DOHH2 (cell line): ENCODE data around the gene TEX14.

Experiments used
- H3F3A ChIP-seq: fragments of 200-600 bp; sonication (generic), shearing (Covaris generic); 2 replicates; pipeline ENCODE4 v1.6.0; 2016; ENCODE audit warnings: antibody characterized with exemption, mild to moderate bottlenecking; ENCODE audit not compliant: control insufficient read depth, insufficient read depth
- H3K27ac ChIP-seq: fragments of 200-600 bp; sonication (generic); 2 replicates; pipeline ENCODE4 v1.5.1; 2014; ENCODE audit warnings: low read depth, mild to moderate bottlenecking, low read length, moderate library complexity
- H3K27me3 ChIP-seq: fragments of 200-600 bp; sonication (generic); 2 replicates; pipeline ENCODE4 v1.6.1; 2014; ENCODE audit warnings: mild to moderate bottlenecking, low read length, mixed read lengths; ENCODE audit not compliant: control insufficient read depth
- H3K36me3 ChIP-seq: fragments of 200-600 bp; sonication (generic); 2 replicates; pipeline ENCODE4 v1.6.1; 2014; ENCODE audit warnings: mild to moderate bottlenecking, low read length, moderate library complexity, mixed read lengths; ENCODE audit not compliant: control insufficient read depth
- H3K4me1 ChIP-seq: fragments of 200-600 bp; sonication (generic); 2 replicates; pipeline ENCODE4 v1.6.1; 2014; ENCODE audit warnings: mild to moderate bottlenecking, low read length, mixed read lengths; ENCODE audit not compliant: control insufficient read depth
- H3K4me2 ChIP-seq: fragments of 200-600 bp; sonication (generic); 2 replicates; pipeline ENCODE4 v1.6.0; 2014; ENCODE audit warnings: mild to moderate bottlenecking, low read length, moderate library complexity
- H3K4me3 ChIP-seq: fragments of 200-600 bp; sonication (generic); 2 replicates; pipeline ENCODE4 v1.5.1; 2014; ENCODE audit warnings: mild to moderate bottlenecking, low read length, mixed read lengths
- H3K79me2 ChIP-seq: fragments of 200-600 bp; sonication (generic); 2 replicates; pipeline ENCODE4 v1.6.1; 2014; ENCODE audit warnings: mild to moderate bottlenecking, low read length, mixed read lengths; ENCODE audit not compliant: control insufficient read depth
- H3K9me2 ChIP-seq: fragments of 200-600 bp; sonication (generic); replicated peaks from 2 replicates; pipeline ENCODE4 v1.6.1; 2014; ENCODE audit warnings: mild to moderate bottlenecking, low read length, mixed read lengths; ENCODE audit not compliant: control insufficient read depth
- H3K9me3 ChIP-seq: fragments of 200-600 bp; sonication (generic); 2 replicates; pipeline ENCODE4 v1.6.1; 2014; ENCODE audit warnings: antibody characterized with exemption, low read length, mixed read lengths; ENCODE audit not compliant: control insufficient read depth, insufficient read depth
- H4K20me1 ChIP-seq: fragments of 200-600 bp; sonication (generic); 2 replicates; pipeline ENCODE4 v1.6.0; 2014; ENCODE audit warnings: low read depth, mild to moderate bottlenecking, antibody characterized with exemption, low read length, moderate library complexity; ENCODE audit not compliant: control insufficient read depth, insufficient read depth
- EZH2phosphoT487 ChIP-seq: fragments of 200-600 bp; sonication (generic); IDR thresholded peaks from 2 replicates; pipeline ENCODE4 v1.6.1; 2017; ENCODE audit warnings: borderline replicate concordance, mild to moderate bottlenecking, antibody characterized with exemption, low read length, moderate library complexity, mixed read lengths
- TF ChIP-seq, protein P1 (sequence below): fragments of 200-600 bp; sonication (generic); IDR thresholded peaks from one replicate; pipeline ENCODE4 v1.5.1; 2014; ENCODE audit warnings: antibody characterized with exemption, mild to moderate bottlenecking, low read depth, low read length; ENCODE audit not compliant: poor library complexity, severe bottlenecking

The TEX14 gene

DNA sequence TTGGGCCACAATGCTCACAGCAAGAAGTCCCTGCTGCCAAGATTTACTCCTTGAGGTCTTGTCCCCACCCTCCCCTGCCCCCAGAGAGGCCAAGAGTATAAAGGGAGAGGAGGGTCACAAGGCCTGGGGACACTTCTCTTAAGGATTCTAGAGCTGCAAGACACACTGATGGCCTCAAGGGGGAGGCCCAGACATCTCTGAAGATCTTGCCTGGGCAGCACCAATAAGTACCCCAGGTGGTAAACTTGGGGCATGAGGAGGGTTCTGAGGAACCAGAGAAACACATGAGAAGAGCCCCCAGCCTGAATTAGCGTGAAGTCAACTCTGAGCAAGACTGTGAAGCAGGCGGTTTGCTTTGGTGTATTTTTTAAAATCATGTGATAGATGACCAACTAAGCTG is 150.6 kb downstream of the TEX14 start:
- Histone ChIP-seq H3K9me2 (no peaks in the 10 kb centered on the region), H3K36me3 (no peaks in the 10 kb centered on the region), H3F3A (no peaks in the 10 kb centered on the region), H3K79me2 (no peaks in the 10 kb centered on the region), H3K27me3 (peaks cover 6% of the 10 kb centered on the region; the same call in 1 of the 2 replicates), H3K27ac (no peak overlapping the region), H3K4me1 (no peaks in the 10 kb centered on the region), H3K4me2 (no peak overlapping the region), H3K4me3 (no peak overlapping the region), H3K9me3 (no peaks in the 10 kb centered on the region), H4K20me1 (no peaks in the 10 kb centered on the region)
- no peak for TF ChIP-seq EZH2phosphoT487
- TF ChIP-seq, protein P1, sequence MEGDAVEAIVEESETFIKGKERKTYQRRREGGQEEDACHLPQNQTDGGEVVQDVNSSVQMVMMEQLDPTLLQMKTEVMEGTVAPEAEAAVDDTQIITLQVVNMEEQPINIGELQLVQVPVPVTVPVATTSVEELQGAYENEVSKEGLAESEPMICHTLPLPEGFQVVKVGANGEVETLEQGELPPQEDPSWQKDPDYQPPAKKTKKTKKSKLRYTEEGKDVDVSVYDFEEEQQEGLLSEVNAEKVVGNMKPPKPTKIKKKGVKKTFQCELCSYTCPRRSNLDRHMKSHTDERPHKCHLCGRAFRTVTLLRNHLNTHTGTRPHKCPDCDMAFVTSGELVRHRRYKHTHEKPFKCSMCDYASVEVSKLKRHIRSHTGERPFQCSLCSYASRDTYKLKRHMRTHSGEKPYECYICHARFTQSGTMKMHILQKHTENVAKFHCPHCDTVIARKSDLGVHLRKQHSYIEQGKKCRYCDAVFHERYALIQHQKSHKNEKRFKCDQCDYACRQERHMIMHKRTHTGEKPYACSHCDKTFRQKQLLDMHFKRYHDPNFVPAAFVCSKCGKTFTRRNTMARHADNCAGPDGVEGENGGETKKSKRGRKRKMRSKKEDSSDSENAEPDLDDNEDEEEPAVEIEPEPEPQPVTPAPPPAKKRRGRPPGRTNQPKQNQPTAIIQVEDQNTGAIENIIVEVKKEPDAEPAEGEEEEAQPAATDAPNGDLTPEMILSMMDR: peak; percentile 55

DNA sequence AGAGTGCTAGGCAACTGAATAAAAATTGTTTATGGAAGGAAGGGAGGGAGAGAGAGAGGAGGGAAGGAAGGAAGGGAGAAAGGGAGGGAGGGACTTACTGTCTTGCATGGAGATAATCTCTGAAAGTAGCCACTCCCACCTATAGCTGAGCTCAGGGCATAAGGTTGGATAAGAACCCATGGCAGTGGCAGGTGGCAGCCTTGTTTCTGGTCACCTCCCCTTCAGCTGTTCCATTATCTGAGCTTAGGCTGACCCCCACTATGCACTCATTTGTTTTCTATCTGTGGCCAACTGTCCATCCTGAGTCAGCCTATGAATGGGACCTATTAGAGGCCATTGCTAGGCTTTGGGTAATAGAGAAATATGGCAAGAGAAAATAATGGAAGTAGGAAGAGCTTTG is 152.1 kb downstream of the TEX14 start:
- no peak overlapping the region for H3K27ac ChIP-seq
- H4K20me1 ChIP-seq: no peaks in the 10 kb centered on the region
- no peak overlapping the region for H3K4me2 ChIP-seq
- no peaks in the 10 kb centered on the region for H3K9me3 ChIP-seq
- no peaks in the 10 kb centered on the region for H3K9me2 ChIP-seq
- no peaks in the 10 kb centered on the region for H3K36me3 ChIP-seq
- H3K4me1 ChIP-seq: no peaks in the 10 kb centered on the region
- no peaks in the 10 kb centered on the region for H3F3A ChIP-seq
- peaks cover 10% of the 10 kb centered on the region; the same call in 1 of the 2 replicates for H3K27me3 ChIP-seq
- no peaks in the 10 kb centered on the region for H3K79me2 ChIP-seq
- no peak overlapping the region for H3K4me3 ChIP-seq
- no peak for TF ChIP-seq EZH2phosphoT487
- TF ChIP-seq, protein P1: no peak

DNA sequence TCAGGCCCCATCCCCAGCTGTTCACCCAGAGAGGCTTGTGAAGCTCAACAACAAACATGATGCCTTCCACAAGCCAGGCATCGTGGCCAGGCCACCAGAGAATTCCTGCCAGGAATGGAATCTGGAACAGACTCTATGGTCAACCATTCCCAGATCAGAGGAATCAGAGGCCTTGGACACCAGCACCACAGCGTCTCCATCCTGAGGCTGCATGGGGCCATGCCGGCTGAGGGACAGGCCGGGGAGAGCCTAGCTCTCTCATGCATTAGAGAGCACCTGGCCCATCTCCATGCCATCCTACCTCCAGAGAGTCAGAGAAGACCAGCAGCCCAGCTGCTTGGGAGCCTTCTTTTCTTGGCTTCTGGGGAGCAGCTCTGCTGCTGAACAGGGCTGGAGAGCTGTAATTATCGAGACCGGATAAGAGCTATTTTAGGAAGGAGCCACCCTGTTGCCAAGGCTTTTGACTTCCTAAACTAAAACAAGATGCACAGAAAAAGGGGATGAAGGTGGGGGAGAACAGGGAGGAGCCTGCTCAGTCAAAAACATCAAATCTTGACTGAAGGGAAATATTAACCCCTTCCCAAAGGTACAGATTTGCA is 152.9 kb downstream of the TEX14 start:
- TF ChIP-seq EZH2phosphoT487: no peak
- TF ChIP-seq, protein P1: no peak
- Histone ChIP-seq H3K4me1 (no peaks in the 10 kb centered on the region), H3F3A (no peaks in the 10 kb centered on the region), H3K4me3 (no peak overlapping the region), H3K4me2 (no peak overlapping the region), H3K27ac (no peak overlapping the region), H3K79me2 (no peaks in the 10 kb centered on the region), H3K9me2 (no peaks in the 10 kb centered on the region), H3K36me3 (no peaks in the 10 kb centered on the region), H3K27me3 (peaks cover 10% of the 10 kb centered on the region; the same call in 1 of the 2 replicates), H3K9me3 (no peaks in the 10 kb centered on the region), H4K20me1 (no peaks in the 10 kb centered on the region)
